SIG-M5 (cell line): ENCODE measurements around the gene SOX30.
"Not testable (repeated sequence)": the region's sequence is repeated elsewhere in the genome, so short reads cannot be mapped to it uniquely, and the experiment has no call there.

ENCODE experiments used
- DNase-seq: peaks from one replicate; lab custom pipeline; 2025; lab: John Stamatoyannopoulos, UW

SOX30 gene

DNA sequence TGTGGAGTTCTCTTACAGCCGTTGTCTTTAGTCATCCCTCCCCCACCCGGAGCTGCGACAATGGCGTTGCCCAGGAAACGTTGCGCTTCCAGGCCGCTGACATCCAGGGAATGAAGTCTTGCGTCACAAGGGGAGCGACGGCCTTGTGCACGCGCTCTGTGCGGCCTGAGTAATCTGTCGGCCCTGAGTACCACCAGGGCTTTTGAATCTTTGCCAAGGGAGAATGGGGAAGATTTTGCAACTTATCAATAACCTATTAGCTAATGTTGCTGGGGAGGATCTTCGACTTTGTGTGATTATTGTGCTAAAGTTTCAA is at the start of gene SOX30:
SOX30 (minus strand) TSS at position 62 of the 316 bp plus-strand sequence. CDS start 360 bp downstream, outside the sequence.
- DNase-seq: no peak

DNA sequence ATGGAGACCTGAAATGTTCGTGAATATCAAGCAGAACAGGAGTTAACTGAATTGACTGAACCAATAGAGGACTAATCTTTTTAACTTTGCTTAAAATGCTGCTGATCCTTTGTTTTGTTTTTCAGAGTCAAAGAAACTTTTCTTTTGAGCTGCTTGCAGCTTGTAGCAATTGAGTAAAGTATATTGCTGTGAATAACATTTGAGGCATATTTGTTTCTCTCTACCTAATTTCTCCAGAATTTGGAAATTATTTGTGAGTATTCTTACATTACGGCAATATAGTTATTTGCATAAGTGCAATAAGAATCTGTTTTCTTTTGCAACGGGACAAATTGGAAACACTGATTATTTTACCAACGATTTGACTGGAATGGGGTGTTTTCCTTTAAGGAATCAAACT is 46.4 kb upstream of the SOX30 start:
- not testable (repeated sequence) for DNase-seq

DNA sequence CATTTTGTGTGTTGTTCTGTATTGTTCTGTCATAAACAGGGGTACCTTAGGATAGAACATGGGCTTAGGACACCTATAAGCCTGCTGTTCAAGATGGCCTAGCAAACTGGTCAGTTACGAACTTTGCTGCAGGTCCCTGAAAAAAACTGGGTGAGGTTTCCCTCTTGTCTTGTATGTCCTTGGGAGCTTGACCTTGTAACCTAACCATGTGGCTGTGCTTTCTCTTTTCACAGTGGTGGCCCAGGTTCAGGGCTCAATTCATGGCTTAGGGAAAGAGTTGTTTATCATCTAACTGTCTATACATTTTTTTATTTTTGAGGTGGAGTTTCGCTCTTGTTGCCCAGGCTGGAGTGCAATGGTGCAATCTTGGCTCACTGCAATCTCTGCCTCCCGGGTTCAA is 43.9 kb upstream of the SOX30 start:
- not testable (repeated sequence) for DNase-seq

DNA sequence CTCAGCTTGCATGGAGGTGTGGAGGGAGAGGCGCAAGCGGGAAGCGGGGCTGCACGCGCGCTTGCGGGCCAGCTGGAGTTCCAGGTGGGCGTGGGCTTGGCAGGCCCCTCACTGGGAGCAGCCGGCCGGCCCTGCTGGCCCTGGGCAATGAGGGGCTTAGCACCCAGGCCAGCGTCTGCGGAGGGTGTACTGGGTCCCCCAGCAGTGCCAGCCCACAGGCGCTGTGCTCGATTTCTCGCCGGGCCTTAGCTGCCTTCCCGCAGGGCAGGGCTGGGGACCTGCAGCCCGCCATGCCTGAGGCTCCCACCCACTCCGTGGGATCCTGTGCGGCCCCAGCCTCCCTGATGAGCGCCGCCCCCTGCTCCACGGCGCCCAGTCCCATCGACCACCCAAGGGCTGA is 41.6 kb upstream of the SOX30 start:
- not testable (repeated sequence) for DNase-seq

DNA sequence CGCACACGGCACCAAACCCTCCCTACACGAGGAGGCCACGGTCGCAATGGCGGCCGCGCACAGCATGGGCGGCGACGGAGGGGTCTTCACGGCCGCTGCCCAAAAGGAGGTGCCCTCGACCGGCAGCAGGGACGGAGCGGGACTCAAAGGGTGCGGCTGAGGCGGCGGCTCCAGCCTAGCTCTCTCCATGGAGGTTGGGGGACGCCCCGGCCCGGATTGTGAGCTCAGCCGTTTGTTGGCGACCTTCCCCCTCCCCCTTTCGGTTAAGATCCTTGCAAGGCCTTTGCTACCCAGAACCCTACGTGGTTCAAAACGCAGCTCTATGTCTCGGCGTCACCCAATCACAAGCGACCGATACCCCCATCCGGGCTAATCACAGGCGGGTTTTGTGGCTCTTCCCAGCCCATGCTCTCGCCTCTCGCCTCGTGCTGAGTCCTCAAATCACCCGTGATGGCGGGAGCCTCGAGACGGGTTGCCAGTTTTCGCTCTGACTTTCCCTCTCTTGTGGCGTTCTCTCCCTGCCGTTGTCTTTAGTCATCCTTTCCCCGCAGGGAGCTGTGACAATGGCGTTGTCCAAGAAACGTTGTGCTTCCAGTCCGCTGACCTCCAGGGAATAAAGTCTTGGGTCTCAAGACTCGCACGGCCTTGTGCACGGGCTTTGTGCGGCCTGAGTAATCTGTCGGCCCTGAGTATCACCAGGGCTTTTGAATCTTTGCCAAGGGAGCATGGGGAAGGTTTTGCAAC is 38.6 kb upstream of the SOX30 start:
- no peak for DNase-seq

DNA sequence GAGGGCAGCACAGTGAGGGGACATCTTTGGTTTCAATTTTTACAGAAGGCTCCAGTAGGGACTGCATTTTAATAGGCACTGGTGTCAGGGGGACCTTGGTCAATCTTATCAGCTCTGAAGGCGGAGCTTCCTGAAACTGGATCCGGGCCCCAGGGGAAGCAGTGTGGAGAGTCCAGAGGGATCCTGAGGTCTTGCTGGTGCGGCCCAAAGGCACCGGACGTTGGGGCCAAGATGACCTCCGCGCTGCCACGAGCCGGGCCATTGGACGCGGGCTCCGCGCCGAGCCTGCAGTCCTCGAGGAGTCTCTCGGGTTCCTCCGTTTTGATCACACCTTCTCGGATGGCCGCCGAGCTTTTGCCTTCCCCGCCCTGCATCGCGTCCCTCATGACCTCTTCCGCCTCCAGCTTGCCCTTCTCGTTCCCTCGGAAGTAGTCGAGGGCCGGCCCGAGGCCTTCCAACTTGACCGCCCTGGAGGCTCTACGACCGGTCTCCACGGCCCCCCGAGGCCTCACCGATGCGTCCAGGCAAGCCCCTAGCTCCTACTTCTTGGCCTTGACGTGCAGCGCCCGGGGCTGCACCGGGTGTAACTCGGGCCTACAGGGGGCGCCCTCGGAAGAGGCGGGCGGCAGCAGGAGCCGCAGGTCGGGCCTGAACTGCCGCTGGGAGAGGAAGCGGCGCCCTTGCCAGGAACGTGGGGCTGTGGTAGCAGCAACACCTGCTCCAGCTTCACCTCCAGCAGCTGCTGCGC is 37.9 kb upstream of the SOX30 start:
- DNase-seq: no peak

DNA sequence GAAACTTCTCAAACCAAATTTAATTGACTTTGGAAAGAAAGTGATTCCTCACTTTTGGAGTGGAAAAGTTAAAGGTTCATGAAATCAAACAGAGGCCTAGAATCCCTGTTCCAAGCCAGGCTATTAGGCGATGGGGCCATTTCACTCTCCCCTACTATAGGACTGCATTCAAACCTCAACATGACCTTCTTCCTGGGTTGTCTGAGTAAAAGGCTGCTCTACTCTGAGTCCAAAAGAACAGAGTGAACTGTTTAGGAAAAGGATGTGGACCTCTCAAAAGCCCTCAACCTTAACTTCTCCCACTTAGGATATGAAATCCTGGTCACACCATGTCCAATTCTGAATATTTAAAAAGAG is 34.9 kb upstream of the SOX30 start:
- no peak for DNase-seq

DNA sequence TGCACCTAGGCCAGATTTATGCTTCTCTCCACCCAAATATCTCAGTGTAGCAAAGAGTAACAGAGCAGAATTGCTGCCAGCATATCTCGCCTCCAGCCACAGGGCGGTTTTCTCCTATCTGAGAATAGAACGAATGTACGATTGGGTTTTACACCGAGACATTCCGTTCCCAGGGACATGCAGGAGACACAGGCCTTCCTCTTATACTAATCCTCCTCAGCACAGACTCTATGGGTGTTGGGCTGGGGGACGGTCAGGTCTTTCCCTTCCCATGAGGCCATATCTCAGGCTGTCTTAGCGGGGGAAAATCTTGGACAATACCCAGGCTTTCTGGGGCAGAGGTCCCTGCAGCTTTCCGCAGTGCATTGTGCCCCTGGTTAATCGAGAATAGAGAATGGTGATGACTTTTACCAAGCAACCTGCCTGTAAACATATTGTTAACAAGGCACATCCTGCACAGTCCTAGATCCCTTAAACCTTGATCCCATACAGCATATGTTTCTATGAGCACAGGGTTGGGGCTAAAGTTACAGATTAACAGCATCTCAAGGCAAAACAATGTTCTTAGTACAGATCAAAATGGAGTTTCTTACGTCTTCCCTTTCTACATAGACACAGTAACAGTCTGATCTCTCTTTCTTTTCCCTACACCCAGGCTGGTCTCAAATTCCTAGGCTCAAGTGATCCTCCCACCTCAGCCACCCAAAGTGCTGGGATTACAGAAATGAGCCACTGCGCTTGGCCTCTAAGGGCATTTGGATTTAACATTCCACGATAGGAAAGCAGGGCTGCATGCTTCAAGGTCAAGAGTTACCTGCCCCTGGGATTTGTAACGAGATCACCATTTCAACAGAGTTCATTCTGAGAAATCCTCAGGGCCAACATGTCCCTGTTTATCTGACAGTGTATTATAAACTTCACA is 34.3 kb upstream of the SOX30 start:
- not testable (repeated sequence) for DNase-seq

DNA sequence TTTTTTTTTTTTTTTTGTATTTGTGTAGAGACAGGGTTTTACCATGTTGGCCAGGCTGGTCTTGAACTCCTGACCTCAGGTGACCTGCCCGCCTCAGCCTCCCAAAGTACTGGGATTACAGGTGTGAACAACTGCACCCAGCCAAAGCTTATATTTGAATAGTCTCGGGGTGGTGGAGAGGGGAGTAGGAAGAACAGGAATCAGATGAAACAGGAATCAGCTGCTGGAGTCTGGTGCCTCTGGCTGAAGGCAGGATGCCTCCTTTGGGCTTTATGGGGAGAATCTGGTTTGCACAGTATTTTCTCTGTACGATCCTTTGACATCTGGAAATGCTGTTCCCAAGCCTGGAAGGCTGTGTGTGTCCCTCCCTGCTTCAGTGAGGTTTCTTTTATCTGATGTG is 30.0 kb upstream of the SOX30 start:
- DNase-seq: no peak

DNA sequence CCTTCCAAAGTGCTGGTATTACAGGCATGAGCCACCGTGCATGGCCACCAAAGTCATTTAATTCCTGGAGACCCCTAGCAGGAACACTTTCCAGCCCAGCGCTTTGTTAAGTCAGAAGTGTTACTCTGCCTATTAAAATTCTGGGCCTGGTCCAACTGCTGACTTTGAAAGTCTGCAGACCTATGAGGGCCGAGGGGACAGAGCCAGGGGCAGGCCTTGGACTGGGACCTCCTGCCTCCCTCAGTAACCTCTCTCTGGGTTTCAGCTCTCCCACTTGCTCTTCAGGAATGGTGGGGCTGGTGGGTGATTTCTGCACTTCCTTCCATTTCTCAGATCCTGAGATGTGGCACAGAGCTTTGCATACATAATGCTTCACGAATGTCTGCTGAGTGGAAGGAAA is 28.8 kb upstream of the SOX30 start:
- no peak for DNase-seq

DNA sequence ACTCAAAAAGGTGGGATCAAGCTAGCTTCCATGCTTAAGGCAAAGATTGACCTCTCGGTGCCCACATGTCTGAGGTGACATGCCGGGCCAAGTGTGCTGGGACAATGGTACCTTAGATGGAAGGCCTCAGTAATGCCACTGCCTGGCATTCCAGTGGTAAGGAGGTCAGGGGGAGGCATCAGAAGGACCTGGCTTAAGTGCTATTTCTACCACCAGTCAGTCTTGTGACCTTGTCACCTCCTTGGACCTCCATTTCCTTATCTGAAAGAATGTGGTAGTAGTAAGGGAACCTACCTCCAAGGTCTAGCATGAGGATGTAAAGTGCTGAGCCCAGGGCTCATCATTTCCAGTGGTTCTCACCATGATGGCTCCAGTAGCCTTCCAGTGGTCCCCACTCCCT is 28.0 kb upstream of the SOX30 start:
- DNase-seq: no peak

DNA sequence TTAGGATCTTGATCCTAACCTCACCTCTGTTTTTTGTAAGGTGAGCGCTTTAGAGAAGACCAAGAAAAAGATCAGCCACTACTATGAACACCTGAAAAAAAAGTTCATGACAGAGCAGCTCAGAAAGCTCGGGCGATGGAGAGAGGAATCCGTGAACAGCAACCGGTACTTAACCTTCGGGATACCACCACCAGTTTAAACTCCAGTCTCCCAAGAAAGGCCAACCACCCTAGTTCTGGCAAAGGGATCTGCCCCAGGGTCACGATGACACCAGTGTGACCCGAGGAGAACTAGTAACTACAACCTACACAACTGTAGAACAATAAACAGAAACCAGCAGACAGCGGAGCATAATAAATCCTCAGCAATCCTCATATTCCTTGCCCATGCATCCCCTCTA is 27.6 kb upstream of the SOX30 start:
- DNase-seq: no peak

DNA sequence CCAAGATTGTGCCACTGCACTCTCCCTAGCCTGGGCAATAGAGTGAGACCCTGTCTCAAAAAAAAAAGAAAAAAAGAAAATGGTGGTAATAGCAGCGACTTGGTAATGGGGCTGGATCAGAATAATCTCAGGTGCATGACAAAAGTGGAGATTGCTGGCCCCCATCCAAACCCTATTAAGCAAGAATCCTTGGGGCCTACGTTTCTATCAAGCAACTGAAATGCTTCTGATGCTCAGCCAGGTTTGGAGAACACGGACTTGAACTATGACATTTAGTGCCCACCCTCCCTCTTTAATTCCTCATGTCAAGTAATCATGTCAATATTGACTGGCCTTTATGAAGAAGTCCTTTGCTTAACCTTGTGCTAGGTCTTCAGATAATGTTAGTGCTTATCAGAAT is 25.7 kb upstream of the SOX30 start:
- DNase-seq: no peak

DNA sequence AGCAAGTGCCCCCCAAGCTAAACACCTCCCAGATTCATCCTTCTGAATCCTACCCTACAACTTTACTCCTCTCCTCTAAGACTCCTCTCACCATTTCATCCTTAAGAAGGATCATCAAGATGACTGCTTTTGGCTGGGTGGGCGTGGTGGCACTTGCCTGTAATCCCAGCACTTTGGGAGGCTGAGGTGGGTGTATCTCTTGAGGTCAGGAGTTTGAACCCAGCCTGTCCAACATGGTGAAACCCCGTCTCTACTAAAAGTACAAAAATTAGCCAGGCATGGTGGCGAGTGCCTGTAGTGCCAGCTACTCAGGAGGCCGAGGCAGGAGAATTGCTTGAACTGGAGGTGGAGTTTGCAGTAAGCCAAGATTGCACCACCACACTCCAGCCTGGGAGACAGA is 22.1 kb upstream of the SOX30 start:
- not testable (repeated sequence) for DNase-seq

DNA sequence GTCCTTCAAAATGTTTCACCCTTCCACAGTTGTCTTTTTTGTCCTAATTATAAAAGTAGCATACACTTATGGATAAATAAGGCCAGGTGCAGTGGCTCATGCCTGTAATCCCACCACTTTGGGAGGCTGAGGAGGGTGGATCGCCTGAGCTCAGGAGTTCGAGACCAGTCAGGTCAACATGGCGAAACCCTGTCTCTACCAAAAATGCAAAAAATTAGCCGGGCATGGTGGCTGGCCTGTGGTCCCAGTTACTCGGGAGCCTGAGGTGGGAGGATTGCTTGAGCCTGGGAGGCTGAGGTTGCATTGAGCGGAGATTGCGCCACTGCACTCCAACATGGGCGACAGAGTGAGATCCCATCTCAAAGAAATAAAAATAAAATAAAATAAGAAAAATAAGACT is 20.7 kb upstream of the SOX30 start:
- no peak for DNase-seq

DNA sequence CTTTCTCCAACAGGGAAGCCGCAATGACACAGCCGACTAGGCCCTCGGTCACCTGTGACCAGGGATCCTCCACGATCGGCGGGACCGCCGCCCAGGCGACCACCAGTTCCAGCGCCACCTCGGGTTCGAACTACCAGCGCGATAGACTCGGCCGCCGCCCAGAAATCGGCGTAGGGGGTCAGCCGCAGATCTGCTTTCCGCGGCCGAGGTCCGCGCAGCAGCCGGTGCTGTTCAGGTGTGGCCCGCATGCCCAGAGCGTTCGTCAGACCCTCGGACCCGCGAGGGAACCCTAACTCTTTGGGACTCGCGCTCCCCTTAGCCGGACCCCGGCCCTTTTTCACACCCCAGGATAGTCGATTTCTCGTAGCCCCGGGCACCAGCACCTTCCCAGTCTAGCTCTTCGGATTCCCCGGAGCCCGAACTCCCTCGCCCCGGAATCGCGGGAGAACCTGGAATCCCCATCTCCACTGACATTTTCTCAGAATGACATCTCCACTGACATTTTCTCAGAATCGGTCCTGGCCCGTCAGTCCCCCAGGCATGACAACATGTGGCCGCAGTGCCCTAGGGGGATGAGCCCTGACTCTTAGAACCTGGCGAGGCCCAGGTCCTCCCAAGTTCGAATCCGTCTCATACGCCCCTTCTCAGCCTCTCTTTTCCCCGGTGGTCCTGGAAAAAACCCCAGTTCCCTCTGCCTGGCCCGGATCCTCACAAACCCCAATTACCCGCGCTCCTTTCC is 19.5 kb upstream of the SOX30 start:
- no peak for DNase-seq

DNA sequence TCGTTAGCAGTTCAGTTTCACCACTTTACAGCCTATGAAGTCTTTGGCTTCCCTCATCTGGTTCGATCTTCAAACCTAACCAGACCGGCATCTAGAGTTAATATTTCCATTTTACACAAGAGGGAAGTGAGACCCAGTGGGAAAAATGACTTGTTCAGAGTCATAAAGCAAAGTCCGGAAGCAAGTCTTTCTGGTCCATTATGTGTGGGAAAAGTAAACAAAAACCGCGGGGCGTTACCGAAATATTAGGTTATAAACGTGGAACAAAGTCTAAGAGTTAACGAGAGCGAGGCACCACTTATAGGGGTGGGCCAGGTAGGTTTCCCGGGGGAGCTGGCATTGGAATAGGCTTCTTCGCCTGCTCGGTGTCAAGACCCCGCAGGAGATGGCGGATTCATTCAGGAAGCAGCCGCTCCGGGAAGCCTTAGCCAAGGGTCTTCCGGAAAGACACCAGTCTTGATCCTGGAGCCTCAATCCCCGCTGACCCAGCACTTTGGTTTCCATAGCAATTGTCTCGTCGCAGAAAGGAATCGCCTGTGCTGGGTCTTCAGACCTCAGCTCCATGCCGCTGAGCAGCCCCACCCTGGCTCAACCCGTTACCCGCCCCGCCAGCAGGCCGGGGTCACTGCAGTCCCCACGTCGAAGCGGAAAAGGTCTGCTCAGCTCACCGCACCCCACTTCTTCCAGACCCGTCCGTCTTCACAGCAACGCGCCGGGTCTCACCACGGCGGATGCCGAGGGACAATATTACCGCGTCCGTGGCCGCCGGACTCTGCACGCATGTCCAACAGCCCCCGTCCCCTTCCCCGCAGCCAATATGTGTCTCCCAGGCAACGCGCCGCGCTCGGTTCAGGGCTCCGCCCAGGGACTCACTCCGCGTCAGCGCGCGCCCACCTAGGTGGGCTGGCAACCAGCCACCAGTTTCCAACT is 18.7 kb upstream of the SOX30 start, which contains the start of gene C5orf52:
C5orf52 (plus strand) TSS at position 872 of the 930 bp plus-strand sequence. CDS start 82 bp downstream, outside the sequence.
- no peak for DNase-seq

DNA sequence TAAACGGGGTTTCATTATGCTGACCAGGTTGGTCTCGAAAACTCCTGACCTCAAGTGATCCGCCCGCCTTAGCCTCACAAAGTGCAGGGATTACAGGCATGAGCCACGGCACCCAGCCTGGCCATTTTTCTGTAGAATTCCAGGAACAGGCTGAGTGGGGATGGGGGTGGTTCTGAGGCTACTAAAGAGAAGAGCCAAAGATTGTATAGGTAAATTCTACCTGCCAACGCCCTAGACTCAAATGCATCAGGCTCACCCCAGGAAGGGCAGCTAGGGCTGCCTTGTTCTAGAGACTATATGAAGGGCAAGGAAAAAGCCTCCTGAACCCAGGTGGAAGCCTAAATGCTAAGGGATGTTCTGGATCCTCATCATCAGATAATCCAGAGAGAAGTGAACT is 17.5 kb upstream of the SOX30 start:
- no peak for DNase-seq

DNA sequence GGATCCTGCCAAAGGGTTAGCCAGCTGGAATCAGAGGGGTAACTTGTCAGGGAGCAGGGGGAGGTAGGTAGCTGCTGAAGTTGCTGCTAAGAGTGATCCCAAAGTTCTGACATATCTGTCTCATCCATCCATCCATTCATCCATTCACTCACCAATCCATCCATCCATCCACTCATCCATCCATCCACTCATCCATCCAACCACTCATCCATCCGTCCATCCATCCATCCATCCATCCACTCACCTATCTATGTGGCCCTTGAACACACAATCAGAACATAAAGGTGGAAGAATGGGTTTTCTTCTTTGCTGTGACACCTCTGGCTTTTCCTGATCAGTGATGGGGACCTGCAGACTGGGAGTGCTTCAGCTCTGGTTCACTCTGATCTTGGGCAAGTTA is 16.1 kb upstream of the SOX30 start:
- DNase-seq: no peak

DNA sequence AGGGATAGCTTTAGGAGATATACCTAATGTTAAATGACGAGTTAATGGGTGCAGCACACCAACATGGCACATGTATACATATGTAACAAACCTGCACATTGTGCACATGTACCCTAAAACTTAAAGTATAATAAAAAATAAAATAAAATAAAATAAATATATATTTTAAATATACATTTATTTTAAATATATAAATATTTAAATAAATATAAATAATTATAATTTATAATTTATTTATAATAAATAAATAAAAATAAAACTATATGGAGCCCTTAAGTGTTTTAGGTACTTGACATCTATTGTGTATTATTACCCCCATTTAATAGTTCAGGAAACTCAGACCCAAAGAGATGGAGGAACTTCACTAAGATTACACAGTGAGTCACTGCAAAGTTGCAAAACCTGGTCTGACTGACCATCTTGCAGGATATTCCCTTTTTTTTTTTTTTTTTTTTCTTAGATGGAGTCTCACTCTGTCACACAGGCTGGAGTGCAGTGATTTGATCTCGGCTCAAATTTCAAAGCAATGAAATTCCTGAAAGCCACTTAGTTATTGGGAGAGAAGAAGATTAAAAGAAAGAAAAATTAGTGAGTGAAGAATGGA is 13.3 kb upstream of the SOX30 start:
- DNase-seq: no peak
